Endothelial cell of umbilical vein (primary cell): ENCODE data around the gene DIAPH3. TPM values are rescaled to one million over a fixed set of nuclear protein-coding genes. Genes with fewer than 3 reads are reported as not detected.

Experiments used
- BruUV-seq: library from RNA; stranded (reverse); fragments of 400-500 nt; replicated peaks from 2 replicates; lab custom pipeline; 2021; lab: Mats Ljungman, UMichigan
- CTCF ChIA-PET: fragments of 300-600, 350-600 bp; sonication (Branson Sonifier 250); formaldehyde crosslinking; loops from one replicate; lab custom pipeline; 2021; ENCODE audit warnings: antibody characterized with exemption, inconsistent platforms; lab: Charles Lee
- POLR2A ChIA-PET: fragments of 300-600, 350-600 bp; sonication (Branson Sonifier 250); formaldehyde crosslinking; loops from one replicate; lab custom pipeline; 2021; ENCODE audit warnings: antibody characterized with exemption, inconsistent platforms; lab: Charles Lee
- DNase-seq: peaks from one replicate; pipeline ENCODE4 v3.0.0-alpha.2; 2011; ENCODE audit warnings: low read depth, low spot score
- FAIRE-seq: peaks from 2 replicates; lab custom pipeline; 2011; peaks lifted over from hg19 to GRCh38; lab: Jason Lieb, UNC
- H2AFZ ChIP-seq: 2 replicates; pipeline ENCODE4 v1.6.0; 2012; ENCODE audit warnings: low read depth, low read length, control low read depth, inconsistent platforms
- H3K27ac ChIP-seq: 2 replicates; pipeline ENCODE4 v1.5.1; 2011; ENCODE audit warnings: low read depth, mild to moderate bottlenecking, control low read depth, low read length, moderate library complexity; ENCODE audit not compliant: insufficient read depth
- H3K27me3 ChIP-seq, 2 experiments: 2 replicates each; pipeline versions ENCODE4 v1.6.0 to v1.6.1; 2011; ENCODE audit warnings: low read length in 2 of 2, mixed read lengths in 1 of 2; ENCODE audit not compliant: control insufficient read depth in 2 of 2, insufficient read depth in 2 of 2
- H3K36me3 ChIP-seq, 2 experiments: 2 replicates in 1 of 2; 3 replicates in 1 of 2; pipeline ENCODE4 v1.5.1; 2011; ENCODE audit warnings: low read length in 2 of 2, mild to moderate bottlenecking in 1 of 2, moderate library complexity in 1 of 2; ENCODE audit not compliant: control insufficient read depth in 2 of 2, insufficient read depth in 2 of 2; ENCODE audit errors: extremely low read depth in 1 of 2
- H3K4me1 ChIP-seq: 3 replicates; pipeline ENCODE4 v1.5.1; 2011; ENCODE audit warnings: mild to moderate bottlenecking, low read length; ENCODE audit not compliant: control insufficient read depth, insufficient read depth; ENCODE audit errors: extremely low read depth
- H3K4me2 ChIP-seq: 2 replicates; pipeline ENCODE4 v1.6.1; 2011; ENCODE audit warnings: low read length, control low read depth, mixed read lengths; ENCODE audit not compliant: insufficient read depth
- H3K4me3 ChIP-seq, 3 experiments: fragments of 200-600 bp in 1 of 3; sonication (generic), shearing (Covaris generic) in 1 of 3; replicated peaks in 1 of 3; 2 replicates each; pipeline ENCODE4 v1.5.1; 2011 to 2016; ENCODE audit warnings: control low read depth in 3 of 3, low read length in 3 of 3, mild to moderate bottlenecking in 2 of 3, inconsistent platforms in 1 of 3, low read depth in 1 of 3, moderate library complexity in 1 of 3; ENCODE audit not compliant: insufficient read depth in 1 of 3
- H3K79me2 ChIP-seq: 2 replicates; pipeline ENCODE4 v1.6.0; 2012; ENCODE audit warnings: low read length, inconsistent platforms; ENCODE audit not compliant: control insufficient read depth, insufficient read depth
- H3K9ac ChIP-seq: replicated peaks from 2 replicates; pipeline ENCODE3; 2011; ENCODE audit warnings: low read length, control low read depth; ENCODE audit not compliant: insufficient read depth; ENCODE audit errors: extremely low read depth
- H3K9me1 ChIP-seq: replicated peaks from 3 replicates; pipeline ENCODE4 v1.6.0; 2011; ENCODE audit warnings: mild to moderate bottlenecking, low read length; ENCODE audit not compliant: control insufficient read depth, insufficient read depth; ENCODE audit errors: extremely low read depth
- H3K9me3 ChIP-seq: replicated peaks from 2 replicates; pipeline ENCODE4 v1.5.1; 2012; ENCODE audit warnings: low read length, inconsistent platforms; ENCODE audit not compliant: control insufficient read depth, insufficient read depth
- H4K20me1 ChIP-seq: replicated peaks from 2 replicates; pipeline ENCODE3; 2011; ENCODE audit warnings: mild to moderate bottlenecking, low read length; ENCODE audit not compliant: control insufficient read depth, insufficient read depth; ENCODE audit errors: extremely low read depth
- EZH2 ChIP-seq: IDR thresholded peaks from 2 replicates; pipeline ENCODE4 v1.6.1; 2012; ENCODE audit warnings: borderline replicate concordance, low read depth, mild to moderate bottlenecking, moderate library complexity, low read length, inconsistent platforms; ENCODE audit not compliant: severe bottlenecking
- FOS ChIP-seq: IDR thresholded peaks from 2 replicates; pipeline ENCODE4 v1.6.1; 2011; ENCODE audit warnings: mild to moderate bottlenecking, low read length, moderate library complexity, borderline replicate concordance; ENCODE audit not compliant: insufficient read depth
- GATA2 ChIP-seq: IDR thresholded peaks from 2 replicates; pipeline ENCODE4 v1.7.0; 2011; ENCODE audit warnings: low read depth, mild to moderate bottlenecking, moderate library complexity, mixed read lengths, low read length; ENCODE audit not compliant: insufficient read length, insufficient read depth
- JUN ChIP-seq: IDR thresholded peaks from 2 replicates; pipeline ENCODE4 v1.6.1; 2011; ENCODE audit warnings: borderline replicate concordance, low read depth; ENCODE audit not compliant: insufficient read length, insufficient read depth
- MYC ChIP-seq: IDR thresholded peaks from one replicate; pipeline ENCODE4 v1.6.1; 2011; ENCODE audit warnings: mild to moderate bottlenecking, low read depth, low read length
- POLR2A ChIP-seq: IDR thresholded peaks from 2 replicates; pipeline ENCODE4 v1.6.1; 2012; ENCODE audit warnings: low read depth, mild to moderate bottlenecking, control low read depth, low read length
- POLR2AphosphoS5 ChIP-seq: IDR thresholded peaks from 2 replicates; pipeline ENCODE4 v1.6.1; 2012; ENCODE audit warnings: low read depth, mild to moderate bottlenecking, control low read depth, low read length, moderate library complexity; ENCODE audit not compliant: insufficient read depth
- dilution Hi-C: fragments of 300-500 bp; cut with MboI; formaldehyde crosslinking; loops from one replicate; pipeline ENCODE4 v1.15.0; 2019; ENCODE audit warnings: low sequenced_read_pairs; ENCODE audit not compliant: extremely low pct_ligation_motif_present
- intact Hi-C: fragments of 100-400 bp; cut with micrococcal nuclease; formaldehyde crosslinking; loops from one replicate; pipeline ENCODE4 v1.10.0; 2022
- polyA plus RNA-seq, 4 experiments: library from polyadenylated mRNA; depleted of rRNA in 3 of 4; stranded (reverse) in 3 of 4; unstranded in 1 of 4; fragments of >200 nt; gene quantifications; 2 replicates each; pipeline versions ENCODE4 v1.2.1 to v1.2.3, GENCODE V29; 2011 to 2012; ENCODE audit warnings: missing spikeins in 1 of 4
- total RNA-seq: library from RNA; stranded (reverse); gene quantifications from 2 replicates; pipeline ENCODE4 v1.2.3, GENCODE V29; 2021
- TF ChIP-seq, protein P1 (sequence below), 2 donors: IDR thresholded peaks; 1 replicate in 1 of 2; 2 replicates in 1 of 2; pipeline ENCODE4 v1.5.1; 2011; ENCODE audit warnings: low read length in 2 of 2, mild to moderate bottlenecking in 2 of 2, moderate library complexity in 2 of 2, control low read depth in 1 of 2, inconsistent platforms in 1 of 2, low read depth in 1 of 2; ENCODE audit not compliant: insufficient read depth in 1 of 2; ENCODE audit errors: extremely low read depth in 1 of 2
- TF ChIP-seq, protein P2 (sequence below): IDR thresholded peaks from 2 replicates; pipeline ENCODE4 v1.6.1; 2011; ENCODE audit not compliant: insufficient read depth, insufficient read length

The DIAPH3 gene
- total and polyA plus RNA-seq, 2 donors (not counting 3 experiments of a cell fraction or from before 2014, with no cell fraction given) = 9.9 to 44.0 TPM

DNA sequence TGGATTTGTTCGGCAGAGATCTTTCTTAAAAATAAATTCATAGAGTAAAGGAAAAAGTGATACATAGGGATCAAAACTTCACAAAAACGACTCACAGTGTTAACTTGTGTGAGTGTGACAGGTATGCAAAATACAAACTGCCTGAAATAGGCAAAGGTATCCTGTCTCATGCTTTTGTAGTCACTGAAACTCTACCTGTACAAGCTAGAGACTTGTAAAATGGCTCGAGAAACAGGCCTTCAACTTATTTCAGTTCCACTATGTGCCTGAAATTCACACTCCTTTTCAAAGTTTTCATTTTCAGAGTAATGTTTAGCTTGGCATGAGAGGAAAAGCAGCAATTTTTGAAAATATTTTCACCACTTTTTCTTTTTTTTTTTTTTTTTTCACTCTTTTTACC lies 290.4 kb downstream of the DIAPH3 start:
- H3K9ac ChIP-seq = no peak overlapping the region
- H3K27me3 ChIP-seq = no peaks in the 10 kb centered on the region
- H2AFZ ChIP-seq = no peak overlapping the region
- TF ChIP-seq, protein P1, sequence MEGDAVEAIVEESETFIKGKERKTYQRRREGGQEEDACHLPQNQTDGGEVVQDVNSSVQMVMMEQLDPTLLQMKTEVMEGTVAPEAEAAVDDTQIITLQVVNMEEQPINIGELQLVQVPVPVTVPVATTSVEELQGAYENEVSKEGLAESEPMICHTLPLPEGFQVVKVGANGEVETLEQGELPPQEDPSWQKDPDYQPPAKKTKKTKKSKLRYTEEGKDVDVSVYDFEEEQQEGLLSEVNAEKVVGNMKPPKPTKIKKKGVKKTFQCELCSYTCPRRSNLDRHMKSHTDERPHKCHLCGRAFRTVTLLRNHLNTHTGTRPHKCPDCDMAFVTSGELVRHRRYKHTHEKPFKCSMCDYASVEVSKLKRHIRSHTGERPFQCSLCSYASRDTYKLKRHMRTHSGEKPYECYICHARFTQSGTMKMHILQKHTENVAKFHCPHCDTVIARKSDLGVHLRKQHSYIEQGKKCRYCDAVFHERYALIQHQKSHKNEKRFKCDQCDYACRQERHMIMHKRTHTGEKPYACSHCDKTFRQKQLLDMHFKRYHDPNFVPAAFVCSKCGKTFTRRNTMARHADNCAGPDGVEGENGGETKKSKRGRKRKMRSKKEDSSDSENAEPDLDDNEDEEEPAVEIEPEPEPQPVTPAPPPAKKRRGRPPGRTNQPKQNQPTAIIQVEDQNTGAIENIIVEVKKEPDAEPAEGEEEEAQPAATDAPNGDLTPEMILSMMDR (IDR thresholded peaks at IDR 0.05; ENCODE audit: extremely low read depth in 1 of 2, insufficient read depth in 1 of 2, low read depth in 1 of 2, low read length in 2 of 2) = no peak
- TF ChIP-seq GATA2 = no peak
- TF ChIP-seq FOS = no peak
- no peak for TF ChIP-seq EZH2
- TF ChIP-seq JUN = no peak
- TF ChIP-seq, protein P2, sequence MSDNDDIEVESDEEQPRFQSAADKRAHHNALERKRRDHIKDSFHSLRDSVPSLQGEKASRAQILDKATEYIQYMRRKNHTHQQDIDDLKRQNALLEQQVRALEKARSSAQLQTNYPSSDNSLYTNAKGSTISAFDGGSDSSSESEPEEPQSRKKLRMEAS = no peak
- TF ChIP-seq MYC = no peak
- TF ChIP-seq POLR2A = no peak
- TF ChIP-seq POLR2AphosphoS5 = no peak
- intact Hi-C loops = no loop called here
- peaks cover 5% of the 10 kb centered on the region for H3K9me1 ChIP-seq
- dilution Hi-C loops = no loop called here
- no peak overlapping the region for H3K4me3 ChIP-seq
- no peak for DNase-seq
- H3K9me3 ChIP-seq = no peaks in the 10 kb centered on the region
- no peaks in the 10 kb centered on the region for H3K79me2 ChIP-seq
- FAIRE-seq = no peak
- ChIA-PET CTCF (no interaction called here), POLR2A (no interaction called here)
- no peaks in the 10 kb centered on the region for H4K20me1 ChIP-seq
- peaks cover 0 to 4% of the 10 kb centered on the region in 2 experiments for H3K36me3 ChIP-seq
- H3K4me1 ChIP-seq = no peaks in the 10 kb centered on the region
- H3K4me2 ChIP-seq = no peak overlapping the region
- no TSS peak for BruUV-seq
- H3K27ac ChIP-seq = no peak overlapping the region
